ENCODE results near the gene PLN. TPM values are rescaled to one million over a fixed set of nuclear protein-coding genes. Genes with fewer than 3 reads are reported as not detected.

Gene PLN
- polyA plus RNA-seq, 1 of the 3 experiments (the other 2 are of a cell fraction), result not detected

DNA sequence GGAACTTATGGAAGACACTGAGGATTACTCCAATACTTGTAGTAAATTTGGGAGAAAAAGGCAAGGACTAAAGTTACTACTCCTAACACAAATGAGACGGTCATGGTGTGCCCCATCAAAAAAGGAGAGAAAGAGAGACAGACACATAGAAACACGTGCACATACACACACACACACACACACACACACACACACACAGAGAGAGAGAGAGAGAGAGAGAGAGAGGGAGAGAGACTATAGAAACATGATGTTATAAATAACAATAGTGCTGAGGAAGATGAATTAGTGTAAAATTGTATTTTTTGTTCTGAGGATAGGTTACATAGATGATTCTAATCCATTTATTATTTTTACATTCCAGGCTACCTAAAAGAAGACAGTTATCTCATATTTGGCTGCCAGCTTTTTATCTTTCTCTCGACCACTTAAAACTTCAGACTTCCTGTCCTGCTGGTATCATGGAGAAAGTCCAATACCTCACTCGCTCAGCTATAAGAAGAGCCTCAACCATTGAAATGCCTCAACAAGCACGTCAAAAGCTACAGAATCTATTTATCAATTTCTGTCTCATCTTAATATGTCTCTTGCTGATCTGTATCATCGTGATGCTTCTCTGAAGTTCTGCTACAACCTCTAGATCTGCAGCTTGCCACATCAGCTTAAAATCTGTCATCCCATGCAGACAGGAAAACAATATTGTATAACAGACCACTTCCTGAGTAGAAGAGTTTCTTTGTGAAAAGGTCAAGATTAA lies 10.5 kb downstream of the PLN start:
- Histone ChIP-seq H3F3A (replicated peaks; ENCODE audit: insufficient read depth) (peaks cover 9% of the 10 kb centered on the region), H3K27me3 (ENCODE audit: insufficient read depth) (no peaks in the 10 kb centered on the region), H3K36me3 (replicated peaks in 1 of 2; ENCODE audit: control insufficient read depth in 1 of 2, insufficient read depth in 2 of 2, low read length in 1 of 2) (peaks cover 0 to 4% of the 10 kb centered on the region in 2 experiments), H2AFZ (ENCODE audit: low read depth) (0 out of 2 replicates have a peak overlapping the region, but pooled peaks have one; percentile 14), H3K9me3 (no peaks in the 10 kb centered on the region), H4K20me1 (ENCODE audit: insufficient read depth) (no peaks in the 10 kb centered on the region), H3K27ac (ENCODE audit: low read depth in 2 of 2, low read length in 1 of 2) (peak overlapping the region; percentile 42 to 51; a peak in 2 of 4 replicates), H3K79me2 (ENCODE audit: insufficient read depth) (peaks cover 5% of the 10 kb centered on the region; the same call in 1 of the 2 replicates), H3K4me2 (no peak overlapping the region; the same call in 1 of the 2 replicates), H3K9ac (no peak overlapping the region), H3K4me3 (ENCODE audit: low read depth in 2 of 2, low read length in 1 of 2) (no peak overlapping the region), H3K9me2 (no peaks in the 10 kb centered on the region), H3K4me1 (ENCODE audit: control insufficient read depth in 1 of 2, insufficient read depth in 2 of 2, low read depth in 1 of 2, low read length in 1 of 2) (peaks cover 0 to 14% of the 10 kb centered on the region in 2 experiments)
- DNase-seq, result no peak
- ChIA-PET POLR2A (no interaction called here), CTCF (interaction anchor here (0.8 to 1.5 kb wide), 4 partner anchors 10 to 275 kb away, joined by 3 to 8 read pairs (median 4); no protein-coding TSS in a partner anchor)
- TF ChIP-seq, protein P1, sequence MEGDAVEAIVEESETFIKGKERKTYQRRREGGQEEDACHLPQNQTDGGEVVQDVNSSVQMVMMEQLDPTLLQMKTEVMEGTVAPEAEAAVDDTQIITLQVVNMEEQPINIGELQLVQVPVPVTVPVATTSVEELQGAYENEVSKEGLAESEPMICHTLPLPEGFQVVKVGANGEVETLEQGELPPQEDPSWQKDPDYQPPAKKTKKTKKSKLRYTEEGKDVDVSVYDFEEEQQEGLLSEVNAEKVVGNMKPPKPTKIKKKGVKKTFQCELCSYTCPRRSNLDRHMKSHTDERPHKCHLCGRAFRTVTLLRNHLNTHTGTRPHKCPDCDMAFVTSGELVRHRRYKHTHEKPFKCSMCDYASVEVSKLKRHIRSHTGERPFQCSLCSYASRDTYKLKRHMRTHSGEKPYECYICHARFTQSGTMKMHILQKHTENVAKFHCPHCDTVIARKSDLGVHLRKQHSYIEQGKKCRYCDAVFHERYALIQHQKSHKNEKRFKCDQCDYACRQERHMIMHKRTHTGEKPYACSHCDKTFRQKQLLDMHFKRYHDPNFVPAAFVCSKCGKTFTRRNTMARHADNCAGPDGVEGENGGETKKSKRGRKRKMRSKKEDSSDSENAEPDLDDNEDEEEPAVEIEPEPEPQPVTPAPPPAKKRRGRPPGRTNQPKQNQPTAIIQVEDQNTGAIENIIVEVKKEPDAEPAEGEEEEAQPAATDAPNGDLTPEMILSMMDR (IDR thresholded peaks at IDR 0.05), result no peak
- TF ChIP-seq, protein P2, sequence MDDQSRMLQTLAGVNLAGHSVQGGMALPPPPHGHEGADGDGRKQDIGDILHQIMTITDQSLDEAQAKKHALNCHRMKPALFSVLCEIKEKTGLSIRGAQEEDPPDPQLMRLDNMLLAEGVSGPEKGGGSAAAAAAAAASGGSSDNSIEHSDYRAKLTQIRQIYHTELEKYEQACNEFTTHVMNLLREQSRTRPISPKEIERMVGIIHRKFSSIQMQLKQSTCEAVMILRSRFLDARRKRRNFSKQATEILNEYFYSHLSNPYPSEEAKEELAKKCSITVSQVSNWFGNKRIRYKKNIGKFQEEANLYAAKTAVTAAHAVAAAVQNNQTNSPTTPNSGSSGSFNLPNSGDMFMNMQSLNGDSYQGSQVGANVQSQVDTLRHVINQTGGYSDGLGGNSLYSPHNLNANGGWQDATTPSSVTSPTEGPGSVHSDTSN (IDR thresholded peaks at IDR 0.05), result peak; percentile 51; the same call in 1 of the 2 replicates
- TF ChIP-seq USF1 (IDR thresholded peaks at IDR 0.05; ENCODE audit: borderline replicate concordance, low read depth) (no peak), JUND (IDR thresholded peaks at IDR 0.05) (0 out of 2 replicates have a peak, but pooled peaks have one; percentile 11), TCF12 (IDR thresholded peaks at IDR 0.05) (peak; percentile 26; the same call in 1 of the 2 replicates), NFIC (IDR thresholded peaks at IDR 0.05; ENCODE audit: borderline replicate concordance) (peak; percentile 23; the same call in 1 of the 2 replicates), CHD2 (IDR thresholded peaks at IDR 0.05; ENCODE audit: low read length, partially characterized antibody) (no peak)
- WGBS (ENCODE audit: low lambda C conversion rate), result 50% methylated on average over 6 of the region's 6 CpGs

DNA sequence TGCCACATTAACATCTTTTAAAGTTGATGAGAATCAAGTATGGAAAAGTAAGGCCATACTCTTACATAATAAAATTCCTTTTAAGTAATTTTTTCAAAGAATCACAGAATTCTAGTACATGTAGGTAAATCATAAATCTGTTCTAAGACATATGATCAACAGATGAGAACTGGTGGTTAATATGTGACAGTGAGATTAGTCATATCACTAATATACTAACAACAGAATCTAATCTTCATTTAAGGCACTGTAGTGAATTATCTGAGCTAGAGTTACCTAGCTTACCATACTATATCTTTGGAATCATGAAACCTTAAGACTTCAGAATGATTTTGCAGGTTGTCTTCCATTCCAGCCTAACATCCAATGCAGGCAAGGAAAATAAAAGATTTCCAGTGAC lies 11.6 kb downstream of the PLN start:
- no peaks in the 10 kb centered on the region for H3K27me3 ChIP-seq (ENCODE audit: insufficient read depth)
- H3K9me2 ChIP-seq, result no peaks in the 10 kb centered on the region
- H3K79me2 ChIP-seq (ENCODE audit: insufficient read depth), result peaks cover 5% of the 10 kb centered on the region; the same call in 1 of the 2 replicates
- H3K27ac ChIP-seq (ENCODE audit: low read depth in 2 of 2, low read length in 1 of 2), result peak overlapping the region in 1 of 2 experiments; percentile 42; a peak in 1 of 4 replicates
- H3K9ac ChIP-seq, result no peak overlapping the region
- CTCF ChIA-PET, result interaction anchor here (1.4 to 1.5 kb wide), 3 partner anchors 8 to 21 kb away, joined by 3 to 8 read pairs (median 5); no protein-coding TSS in a partner anchor
- no peak overlapping the region for H3K4me2 ChIP-seq
- POLR2A ChIA-PET, result no interaction called here
- H3F3A ChIP-seq (replicated peaks; ENCODE audit: insufficient read depth), result peaks cover 9% of the 10 kb centered on the region
- no peak overlapping the region for H3K4me3 ChIP-seq (ENCODE audit: low read depth in 2 of 2, low read length in 1 of 2)
- no peaks in the 10 kb centered on the region for H3K9me3 ChIP-seq
- H2AFZ ChIP-seq (ENCODE audit: low read depth), result no peak overlapping the region
- peaks cover 0 to 14% of the 10 kb centered on the region in 2 experiments for H3K4me1 ChIP-seq (ENCODE audit: control insufficient read depth in 1 of 2, insufficient read depth in 2 of 2, low read depth in 1 of 2, low read length in 1 of 2)
- peaks cover 0 to 8% of the 10 kb centered on the region in 2 experiments for H3K36me3 ChIP-seq (replicated peaks in 1 of 2; ENCODE audit: control insufficient read depth in 1 of 2, insufficient read depth in 2 of 2, low read length in 1 of 2)
- no peak for TF ChIP-seq FOXJ3 (CRISPR knock-in tag; IDR thresholded peaks at IDR 0.05)
- no peak for TF ChIP-seq RAD21 (IDR thresholded peaks at IDR 0.05; ENCODE audit: low read length)
- no peak for TF ChIP-seq RXRA (IDR thresholded peaks at IDR 0.05; ENCODE audit: borderline replicate concordance, low read depth)
- no peak for TF ChIP-seq NRF1 (IDR thresholded peaks at IDR 0.05; ENCODE audit: low read depth, low read length)
- TF ChIP-seq, protein P2 (IDR thresholded peaks at IDR 0.05), result peak; percentile 8; the same call in 1 of the 2 replicates
- TF ChIP-seq TCF12 (IDR thresholded peaks at IDR 0.05), result peak; percentile 34; the same call in 1 of the 2 replicates
- TF ChIP-seq ZBTB33 (IDR thresholded peaks at IDR 0.05; ENCODE audit: borderline replicate concordance, low read depth), result no peak
- TF ChIP-seq RCOR1 (IDR thresholded peaks at IDR 0.05; ENCODE audit: low read length), result no peak
- no peak for DNase-seq
- no peaks in the 10 kb centered on the region for H4K20me1 ChIP-seq (ENCODE audit: insufficient read depth)

Data from SK-N-SH (cell line).